ENCODE results near the gene BTN1A1.
"Not testable (repeated sequence)": the region's sequence is repeated elsewhere in the genome, so short reads cannot be mapped to it uniquely, and the experiment has no call there.

The BTN1A1 gene, protein sequence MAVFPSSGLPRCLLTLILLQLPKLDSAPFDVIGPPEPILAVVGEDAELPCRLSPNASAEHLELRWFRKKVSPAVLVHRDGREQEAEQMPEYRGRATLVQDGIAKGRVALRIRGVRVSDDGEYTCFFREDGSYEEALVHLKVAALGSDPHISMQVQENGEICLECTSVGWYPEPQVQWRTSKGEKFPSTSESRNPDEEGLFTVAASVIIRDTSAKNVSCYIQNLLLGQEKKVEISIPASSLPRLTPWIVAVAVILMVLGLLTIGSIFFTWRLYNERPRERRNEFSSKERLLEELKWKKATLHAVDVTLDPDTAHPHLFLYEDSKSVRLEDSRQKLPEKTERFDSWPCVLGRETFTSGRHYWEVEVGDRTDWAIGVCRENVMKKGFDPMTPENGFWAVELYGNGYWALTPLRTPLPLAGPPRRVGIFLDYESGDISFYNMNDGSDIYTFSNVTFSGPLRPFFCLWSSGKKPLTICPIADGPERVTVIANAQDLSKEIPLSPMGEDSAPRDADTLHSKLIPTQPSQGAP

DNA sequence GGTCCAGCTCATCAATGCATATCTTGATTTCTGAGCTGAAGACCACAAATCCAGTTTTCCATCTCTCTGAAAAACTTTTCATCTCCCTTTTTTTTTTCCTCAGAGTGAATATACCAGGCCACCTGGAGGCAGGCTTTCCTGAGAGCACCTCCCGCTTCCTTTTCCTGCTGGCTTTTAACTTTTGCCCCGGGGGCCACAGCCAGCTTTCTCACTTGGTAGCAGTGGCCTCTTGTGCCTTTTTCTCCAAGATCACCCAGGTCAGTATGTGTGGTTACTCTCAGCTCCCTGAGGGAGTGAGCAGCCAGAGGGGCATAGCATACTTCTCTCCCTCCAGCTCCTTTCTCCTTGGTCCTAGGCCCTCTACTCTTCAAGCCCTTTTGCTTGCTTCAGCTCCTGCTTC lies at the start of gene BTN1A1:
Gene BTN1A1 (plus strand): TSS at position 202 of the 400 bp plus-strand sequence. CDS start 984 bp downstream, outside the sequence.
- DNase-seq, result no peak

DNA sequence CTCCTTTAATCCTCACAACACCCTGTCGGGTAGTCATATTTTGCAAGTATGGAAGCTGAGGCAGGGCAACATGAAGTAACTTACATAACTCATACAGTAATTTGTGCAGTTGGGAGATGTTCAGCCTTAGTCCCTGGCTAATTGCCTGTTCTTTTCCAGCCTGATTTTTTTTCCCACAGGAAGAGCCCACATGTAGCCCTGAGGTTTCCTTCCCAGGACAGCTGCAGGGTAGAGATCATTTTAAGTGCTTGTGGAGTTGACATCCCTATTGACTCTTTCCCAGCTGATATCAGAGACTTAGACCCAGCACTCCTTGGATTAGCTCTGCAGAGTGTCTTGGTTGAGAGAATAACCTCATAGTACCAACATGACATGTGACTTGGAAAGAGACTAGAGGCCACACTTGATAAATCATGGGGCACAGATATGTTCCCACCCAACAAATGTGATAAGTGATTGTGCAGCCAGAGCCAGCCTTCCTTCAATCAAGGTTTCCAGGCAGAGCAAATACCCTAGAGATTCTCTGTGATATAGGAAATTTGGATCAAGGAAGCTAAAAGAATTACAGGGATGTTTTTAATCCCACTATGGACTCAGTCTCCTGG lies 47.4 kb upstream of the BTN1A1 start:
- DNase-seq, result no peak

DNA sequence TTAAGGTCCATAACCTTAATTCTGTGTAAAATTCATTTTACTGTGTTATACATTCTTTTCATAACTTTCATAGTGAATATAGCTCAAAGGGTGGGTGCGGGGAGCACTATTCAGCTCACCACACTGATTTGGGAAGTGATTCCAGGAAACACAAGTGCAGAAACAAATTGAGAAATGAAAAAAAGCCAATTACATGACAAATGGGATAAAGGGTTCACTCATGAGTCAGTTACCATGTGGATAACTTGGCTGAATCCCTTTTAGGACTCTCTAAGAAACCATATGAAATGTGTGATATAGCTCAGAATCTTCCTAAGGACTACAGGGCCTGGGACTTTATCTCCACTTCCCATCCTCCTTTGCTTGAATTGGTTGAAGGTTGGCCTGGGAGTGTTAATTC lies 45.5 kb upstream of the BTN1A1 start:
- no peak for DNase-seq

DNA sequence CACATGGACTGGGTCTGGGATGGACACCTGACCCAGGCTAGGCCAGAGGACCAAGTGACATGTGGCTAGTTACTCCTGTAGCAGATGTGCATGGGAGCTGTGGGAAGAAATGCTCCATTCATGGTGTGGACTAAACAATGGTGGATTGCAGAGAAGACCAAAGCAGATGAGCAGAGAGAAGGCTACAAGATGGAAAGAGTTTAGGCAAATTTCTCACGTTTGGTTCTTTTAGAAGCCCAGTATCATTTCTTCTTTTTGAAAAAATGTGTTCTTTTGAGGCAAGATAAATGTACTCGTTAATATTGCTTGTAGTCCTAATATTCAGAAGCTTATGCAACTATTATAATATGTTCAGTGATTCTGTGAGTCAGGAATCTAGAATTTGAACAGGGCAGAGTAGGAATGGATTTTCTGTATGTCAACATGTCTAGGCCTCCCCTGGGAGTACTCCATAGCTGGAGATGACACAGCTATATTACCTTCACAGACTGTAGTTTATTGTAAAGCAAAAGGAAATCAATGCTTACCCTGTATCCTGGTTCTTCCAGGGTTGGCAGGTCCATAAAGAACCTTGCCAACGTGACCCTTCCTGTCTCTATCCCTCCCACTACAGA lies 44.6 kb upstream of the BTN1A1 start:
- DNase-seq, result no peak

DNA sequence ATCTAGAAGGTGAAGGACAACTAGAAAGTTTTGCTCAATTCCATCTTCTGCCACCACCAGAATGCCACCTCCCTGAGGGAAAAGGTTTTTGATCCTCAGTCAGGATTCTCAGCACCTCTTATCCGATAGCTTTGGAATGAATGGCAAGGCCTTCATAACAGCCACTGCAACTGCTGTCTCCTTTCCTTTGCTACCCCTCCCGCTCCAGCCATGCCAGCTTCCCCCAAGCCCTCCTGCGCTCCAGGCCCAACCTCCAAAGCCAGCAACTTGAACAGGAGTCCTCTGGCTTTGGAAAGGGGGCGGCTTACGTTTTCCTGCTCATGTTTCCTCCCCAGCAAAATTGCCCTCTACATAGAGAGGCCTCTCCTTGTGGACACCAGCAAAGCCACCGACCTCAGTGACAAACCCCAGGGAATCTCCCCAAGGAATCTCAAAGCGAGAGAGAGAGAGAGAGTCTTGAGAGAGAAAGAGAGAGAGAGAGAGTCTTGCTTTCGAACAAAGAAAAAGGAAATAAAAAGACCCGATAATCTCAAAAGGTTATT lies 42.8 kb upstream of the BTN1A1 start:
- DNase-seq, result no peak

DNA sequence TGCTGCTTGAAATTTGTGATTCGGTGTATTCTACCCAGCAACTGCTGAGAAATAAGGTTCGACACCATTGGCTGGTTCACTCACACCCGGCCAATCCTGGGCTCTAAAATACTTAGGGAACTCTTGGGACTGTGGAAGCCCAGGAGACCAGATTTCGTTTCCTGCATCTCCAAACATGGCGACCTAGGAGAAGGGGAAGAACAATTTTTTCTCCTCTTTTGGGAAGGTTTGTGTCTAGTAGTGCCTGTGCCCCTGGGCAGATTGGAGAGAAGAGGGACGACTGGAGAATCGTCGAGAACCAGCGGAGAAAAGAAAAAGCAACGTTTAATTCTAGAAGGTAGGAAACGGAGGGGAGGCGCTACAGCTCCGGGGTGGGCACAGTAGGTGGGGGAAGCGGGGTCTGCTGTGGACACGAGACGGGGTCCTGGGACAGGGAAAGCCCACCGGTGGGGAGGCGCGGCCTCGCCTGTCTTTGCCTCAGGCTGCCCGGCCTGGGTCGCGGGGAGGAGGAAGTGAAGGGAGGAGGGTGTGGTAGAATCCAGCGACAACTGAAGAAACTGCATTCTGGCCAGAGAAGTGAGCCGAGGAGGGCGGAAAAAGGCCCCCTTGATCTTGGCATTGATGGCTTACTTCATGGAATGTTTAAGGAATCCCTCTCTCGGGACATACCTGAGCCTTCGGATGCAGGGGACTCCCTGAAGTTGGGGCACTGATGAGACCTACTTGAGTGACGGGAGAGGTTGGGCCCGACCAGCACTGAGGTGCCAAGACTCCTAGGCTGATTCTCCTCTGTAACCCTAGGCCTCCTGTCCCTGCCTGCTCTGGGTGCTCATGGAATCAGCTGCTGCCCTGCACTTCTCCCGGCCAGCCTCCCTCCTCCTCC lies 42.1 kb upstream of the BTN1A1 start, which contains the start of gene BTN2A1:
Gene BTN2A1 (plus strand): TSS at position 150 of the 883 bp plus-strand sequence. CDS start 682 bp downstream, at position 832.
- peak; percentile 90 for DNase-seq

DNA sequence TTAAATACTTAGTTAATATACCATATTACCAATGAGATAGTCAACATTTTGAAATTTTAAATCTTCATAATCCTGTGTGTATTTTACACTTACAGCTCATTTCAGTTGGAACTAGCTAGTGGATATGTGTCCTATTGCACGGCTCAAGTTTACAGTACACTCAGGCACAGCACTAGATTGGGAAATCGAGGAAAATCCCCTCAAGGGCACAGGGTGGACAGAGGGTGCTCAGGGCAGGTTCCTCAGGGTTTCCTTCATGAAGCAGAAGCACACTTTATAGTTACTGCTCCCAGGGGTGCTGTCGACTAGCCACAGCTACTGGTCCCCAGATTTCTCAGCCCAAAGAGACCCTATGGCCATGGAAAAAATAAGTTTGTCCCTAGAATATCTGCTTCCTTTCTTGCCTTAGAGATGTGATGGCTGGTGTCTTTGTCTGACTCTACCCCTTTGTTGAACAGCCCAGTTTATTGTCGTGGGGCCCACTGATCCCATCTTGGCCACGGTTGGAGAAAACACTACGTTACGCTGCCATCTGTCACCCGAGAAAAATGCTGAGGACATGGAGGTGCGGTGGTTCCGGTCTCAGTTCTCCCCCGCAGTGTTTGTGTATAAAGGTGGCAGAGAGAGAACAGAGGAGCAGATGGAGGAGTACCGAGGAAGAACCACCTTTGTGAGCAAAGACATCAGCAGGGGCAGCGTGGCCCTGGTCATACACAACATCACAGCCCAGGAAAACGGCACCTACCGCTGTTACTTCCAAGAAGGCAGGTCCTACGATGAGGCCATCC lies 40.9 kb upstream of the BTN1A1 start:
- no peak for DNase-seq

DNA sequence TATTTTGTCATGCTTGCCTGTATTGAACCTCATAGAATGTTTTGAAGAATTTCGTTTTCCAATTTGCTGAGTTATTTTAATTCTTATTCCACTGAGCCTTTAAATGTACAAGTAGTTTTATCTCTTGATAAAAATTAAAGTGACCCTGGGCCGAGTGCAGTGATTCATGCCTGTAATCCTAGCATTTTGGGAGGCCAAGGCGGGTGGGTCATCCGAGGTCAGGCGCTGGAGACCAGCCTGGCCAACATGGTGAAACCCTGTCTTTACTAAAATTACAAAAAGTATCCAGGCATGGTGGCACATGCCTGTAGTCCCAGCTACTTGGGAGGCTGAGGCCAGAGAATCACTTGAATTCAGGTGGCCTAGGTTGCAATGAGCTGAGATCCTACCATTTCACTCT lies 38.8 kb upstream of the BTN1A1 start:
- DNase-seq, result not testable (repeated sequence)

DNA sequence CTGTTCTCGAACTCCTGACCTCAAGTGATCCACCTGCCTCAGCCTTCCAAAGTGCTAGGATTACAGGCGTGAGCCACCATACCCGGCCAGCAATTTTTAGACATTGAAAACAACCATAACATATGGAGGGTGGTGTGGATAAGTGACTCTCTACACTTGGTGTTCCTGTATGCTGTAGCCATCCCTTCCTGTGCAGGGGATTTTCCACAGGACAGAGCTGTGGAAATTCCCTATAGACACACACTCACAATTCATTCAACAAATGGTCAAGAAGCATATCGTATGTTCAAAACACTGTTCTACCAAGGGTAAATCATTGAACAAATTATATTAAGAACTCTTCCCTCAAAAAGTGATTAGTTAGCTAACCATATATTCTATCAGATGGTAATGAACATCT lies 36.1 kb upstream of the BTN1A1 start:
- DNase-seq, result no peak

DNA sequence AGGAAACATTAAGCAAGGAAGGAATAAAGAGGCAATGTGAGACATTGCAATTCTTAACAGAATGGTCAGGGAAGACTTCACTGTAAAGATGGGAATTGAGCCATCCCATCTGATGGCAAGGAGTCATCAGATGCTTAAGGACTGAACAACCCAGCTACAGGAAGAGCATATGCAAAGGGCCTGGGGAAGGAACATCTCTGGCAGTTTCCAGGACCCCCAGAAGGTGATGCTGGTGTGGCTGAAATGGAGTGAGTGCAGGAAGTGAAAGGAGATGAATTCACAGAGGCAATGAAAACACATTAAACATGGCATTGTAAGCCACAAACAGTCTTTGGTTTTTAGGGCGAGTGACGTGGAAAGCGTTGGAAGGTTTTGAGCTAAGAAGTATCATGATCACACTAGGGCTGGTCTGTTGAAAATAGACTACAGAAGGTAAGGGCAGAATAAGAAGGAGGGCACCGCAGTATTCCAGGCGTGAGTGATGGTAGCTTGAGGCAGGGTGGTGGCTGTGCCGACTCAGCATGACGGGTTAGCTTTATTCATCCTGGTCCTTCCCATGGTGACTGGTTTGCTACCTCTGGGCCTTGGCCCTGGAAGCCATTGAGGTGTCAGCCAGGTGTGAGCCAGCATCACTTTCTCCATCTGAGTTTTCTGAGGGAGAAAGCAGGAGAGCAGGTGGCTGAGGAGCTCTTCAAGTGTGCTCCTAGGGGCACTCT lies 35.5 kb upstream of the BTN1A1 start:
- no peak for DNase-seq

DNA sequence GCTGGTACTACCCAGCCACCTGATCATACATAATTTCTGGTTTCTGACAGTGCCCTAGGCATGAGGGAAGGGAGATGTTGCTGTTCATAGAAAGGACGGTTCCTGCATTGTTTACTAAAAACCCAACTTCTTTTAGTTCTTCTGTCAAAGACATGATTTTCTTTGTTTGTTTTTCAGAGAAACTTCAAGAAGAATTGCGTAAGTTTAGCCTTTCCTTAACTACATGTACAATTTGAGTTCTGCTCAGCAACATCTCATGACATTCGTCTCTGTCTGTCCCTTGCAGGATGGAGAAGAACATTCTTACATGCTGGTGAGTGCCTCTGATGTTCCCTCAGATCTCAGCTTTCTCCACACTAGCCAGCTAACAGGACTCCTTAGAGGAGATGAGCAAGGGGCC lies 34.3 kb upstream of the BTN1A1 start:
- no peak for DNase-seq

DNA sequence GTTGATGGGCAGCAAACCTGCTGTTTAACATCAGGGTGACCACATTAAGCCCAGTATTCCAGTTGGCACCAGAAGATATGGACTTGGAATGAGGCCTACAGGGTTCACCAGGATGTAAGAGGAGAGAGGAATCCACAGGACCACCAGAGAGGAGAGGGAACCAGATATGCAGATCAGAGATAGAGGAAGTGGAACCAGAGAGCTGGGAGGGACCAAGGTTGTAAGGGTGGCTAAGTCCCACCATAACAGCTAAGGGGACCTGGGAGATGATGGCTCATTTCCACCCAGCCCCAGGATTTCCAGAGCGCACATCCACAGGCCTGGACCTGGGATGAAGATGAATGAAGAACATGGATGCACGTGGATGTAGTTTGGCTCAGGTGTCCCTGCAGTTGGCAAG lies 31.3 kb upstream of the BTN1A1 start:
- no peak for DNase-seq

DNA sequence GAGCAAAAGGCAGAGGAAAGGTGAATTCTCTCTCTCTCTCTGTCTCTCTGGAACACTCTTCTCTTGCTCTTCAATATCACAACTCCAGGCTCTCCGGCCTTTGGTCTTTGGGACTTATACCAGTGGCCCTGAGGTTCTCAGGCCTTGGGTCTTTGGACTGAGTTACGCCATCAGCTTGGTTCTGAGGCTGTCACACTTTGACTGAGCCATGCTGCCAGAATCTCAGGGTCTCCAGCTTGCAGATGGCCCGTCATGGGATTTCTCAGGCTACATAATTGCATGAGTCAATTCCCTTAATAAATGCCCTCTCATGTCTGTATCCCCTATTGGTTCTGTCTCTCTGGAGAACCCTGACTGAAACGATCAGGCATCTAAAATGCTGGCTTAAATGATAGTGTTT lies 29.5 kb upstream of the BTN1A1 start:
- no peak for DNase-seq

DNA sequence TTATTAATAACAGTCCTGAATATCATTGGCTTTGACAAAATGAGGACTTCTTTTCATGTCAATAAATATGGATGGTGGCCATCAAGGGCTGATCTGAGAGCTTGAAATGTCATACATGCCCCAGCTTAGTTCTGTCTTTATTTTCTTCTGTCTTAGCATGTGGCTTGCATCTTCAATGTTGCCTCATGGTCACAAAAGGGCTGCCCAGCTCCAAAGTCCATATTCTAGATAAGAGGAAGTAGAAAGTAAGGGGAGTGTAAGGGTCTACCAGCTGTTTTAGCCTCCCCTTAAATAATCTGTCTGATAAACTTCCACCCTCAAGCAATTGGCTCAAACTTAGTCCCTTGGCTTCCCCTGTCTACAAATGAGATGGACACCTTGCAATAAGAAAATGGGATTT lies 28.1 kb upstream of the BTN1A1 start:
- DNase-seq, result no peak

DNA sequence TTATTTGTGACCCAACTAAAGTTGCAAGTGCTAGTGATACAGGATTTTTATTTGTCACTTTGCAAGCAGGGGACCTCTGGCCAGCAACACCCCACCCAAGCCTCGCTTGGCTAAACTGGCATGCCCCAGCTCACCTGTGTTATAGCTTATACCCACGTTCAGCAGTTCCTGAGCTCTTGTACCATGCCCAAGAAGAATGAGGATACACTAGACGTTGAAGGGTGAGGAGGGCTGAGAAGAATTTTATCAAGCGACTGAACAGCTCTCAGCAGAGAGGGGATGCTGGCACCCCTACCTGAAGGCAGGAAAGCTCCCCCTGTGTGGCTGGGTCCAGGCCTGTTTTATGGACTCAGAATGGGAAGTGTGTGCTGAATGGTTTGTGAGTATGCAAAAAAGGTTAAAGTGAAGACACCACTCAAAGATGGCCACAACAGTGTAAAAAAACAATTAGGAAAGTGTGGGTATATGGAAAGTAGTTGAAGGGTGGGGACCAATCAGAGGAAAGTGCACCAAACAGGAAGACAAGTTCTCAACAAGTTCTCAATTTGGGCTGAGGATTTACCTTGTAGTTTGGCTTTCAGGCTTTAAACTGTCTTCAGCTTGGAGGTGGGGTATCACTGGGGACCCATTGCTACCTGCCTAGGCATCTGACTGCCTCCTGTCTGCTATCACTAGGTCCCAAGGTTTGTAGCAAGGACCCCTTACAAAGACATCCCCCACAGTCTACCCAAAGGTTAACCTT lies 27.4 kb upstream of the BTN1A1 start:
- DNase-seq, result no peak

DNA sequence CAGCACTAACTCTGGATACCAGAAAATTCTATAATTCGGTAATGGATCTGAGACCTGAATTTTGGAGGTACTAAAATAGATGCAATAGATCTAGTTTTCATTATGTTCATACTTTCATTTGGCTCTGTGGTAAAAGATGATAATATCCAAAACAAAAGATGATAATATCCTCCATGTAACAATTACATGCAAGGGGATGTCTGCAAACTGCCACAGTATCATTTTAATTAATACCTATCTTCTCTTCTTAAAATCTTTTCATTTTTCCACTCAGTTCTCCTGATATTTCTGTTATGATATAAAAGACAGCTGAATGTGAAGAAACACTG lies 26.7 kb upstream of the BTN1A1 start:
- DNase-seq, result no peak

DNA sequence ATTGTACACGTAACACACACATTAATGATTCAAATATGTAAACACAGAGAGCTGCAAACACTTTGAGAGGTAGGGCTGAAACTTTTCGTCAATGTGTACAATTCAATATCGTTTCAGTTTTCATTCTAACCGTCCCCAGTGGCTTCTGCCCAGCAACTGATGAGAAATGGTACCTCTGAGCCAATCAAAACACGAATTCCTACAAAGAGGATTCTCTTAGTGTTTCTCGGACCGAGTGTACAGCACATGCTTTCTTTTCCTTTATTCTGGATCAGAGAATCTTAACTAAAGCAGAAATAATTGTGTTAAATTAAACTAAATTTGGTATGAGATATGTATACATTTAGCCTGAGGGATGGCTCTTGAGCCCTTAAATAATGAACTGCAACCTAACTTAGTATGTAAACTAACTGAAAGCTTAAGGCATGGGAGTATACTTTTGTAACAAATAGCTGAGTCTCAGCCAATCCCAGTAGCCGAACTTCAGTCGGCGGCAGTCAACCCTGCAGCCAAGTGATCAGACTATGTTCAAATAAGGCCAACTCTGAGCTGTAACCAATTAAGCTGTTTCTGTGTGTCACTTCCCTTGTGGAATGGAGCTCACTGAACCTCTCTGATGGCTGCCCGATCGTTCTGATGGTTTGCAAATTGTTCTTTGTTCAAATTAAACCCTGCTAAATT lies 26.2 kb upstream of the BTN1A1 start:
- peak; percentile 73 for DNase-seq

DNA sequence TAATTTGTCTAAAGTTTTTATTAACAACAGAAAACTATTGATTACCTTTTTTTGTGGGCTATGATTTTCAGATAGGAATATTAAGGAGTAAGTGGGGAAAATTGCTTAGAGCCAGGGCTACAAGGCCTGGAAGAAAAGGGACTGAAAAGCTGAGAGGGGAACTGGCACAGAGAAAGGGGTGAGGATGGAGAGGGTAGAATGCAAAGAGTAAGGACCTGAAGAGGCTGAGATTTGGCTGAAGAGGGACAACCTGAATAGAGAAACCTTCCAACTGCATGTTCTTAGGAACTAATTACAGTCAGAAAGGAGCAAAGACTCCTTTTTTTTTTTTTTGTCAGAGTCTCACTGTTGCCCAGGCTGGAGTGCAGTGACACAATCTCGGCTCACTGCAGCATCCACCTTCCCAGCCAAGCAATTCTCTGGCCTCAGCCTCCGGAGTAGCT lies 25.6 kb upstream of the BTN1A1 start:
- DNase-seq, result no peak
